Measurements from ENCODE around the gene ZSCAN2.
A peak's percentile ranks its signal among the peaks of the same experiment; 100 is the strongest.

ZSCAN2 gene

DNA sequence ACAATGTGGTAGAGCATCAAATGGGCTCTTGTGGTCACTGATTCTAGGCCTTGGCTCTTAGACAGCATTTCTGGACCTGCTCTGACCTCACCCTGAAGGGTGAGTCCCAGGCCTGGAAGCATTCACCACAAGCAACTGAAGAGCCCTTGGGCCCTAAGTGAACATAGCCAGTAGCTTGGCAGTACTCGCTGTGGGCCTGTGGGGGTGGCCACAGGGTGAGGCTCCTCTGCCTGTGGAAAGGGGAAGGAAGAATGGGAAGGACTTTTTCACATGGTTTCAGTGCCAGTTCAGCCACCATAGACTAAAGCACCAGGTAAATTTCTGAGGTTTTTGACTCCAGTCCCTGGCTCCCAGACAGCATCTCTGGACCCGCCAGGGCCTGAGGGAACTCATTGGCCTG is 5.1 kb upstream of the ZSCAN2 start:
- H3K4me3 ChIP-seq (ENCODE audit: control insufficient read depth, low read depth, low read length) = no peak overlapping the region
- TF ChIP-seq, protein P1, sequence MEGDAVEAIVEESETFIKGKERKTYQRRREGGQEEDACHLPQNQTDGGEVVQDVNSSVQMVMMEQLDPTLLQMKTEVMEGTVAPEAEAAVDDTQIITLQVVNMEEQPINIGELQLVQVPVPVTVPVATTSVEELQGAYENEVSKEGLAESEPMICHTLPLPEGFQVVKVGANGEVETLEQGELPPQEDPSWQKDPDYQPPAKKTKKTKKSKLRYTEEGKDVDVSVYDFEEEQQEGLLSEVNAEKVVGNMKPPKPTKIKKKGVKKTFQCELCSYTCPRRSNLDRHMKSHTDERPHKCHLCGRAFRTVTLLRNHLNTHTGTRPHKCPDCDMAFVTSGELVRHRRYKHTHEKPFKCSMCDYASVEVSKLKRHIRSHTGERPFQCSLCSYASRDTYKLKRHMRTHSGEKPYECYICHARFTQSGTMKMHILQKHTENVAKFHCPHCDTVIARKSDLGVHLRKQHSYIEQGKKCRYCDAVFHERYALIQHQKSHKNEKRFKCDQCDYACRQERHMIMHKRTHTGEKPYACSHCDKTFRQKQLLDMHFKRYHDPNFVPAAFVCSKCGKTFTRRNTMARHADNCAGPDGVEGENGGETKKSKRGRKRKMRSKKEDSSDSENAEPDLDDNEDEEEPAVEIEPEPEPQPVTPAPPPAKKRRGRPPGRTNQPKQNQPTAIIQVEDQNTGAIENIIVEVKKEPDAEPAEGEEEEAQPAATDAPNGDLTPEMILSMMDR (conservative IDR thresholded peaks at IDR 0.05; ENCODE audit: control insufficient read depth, insufficient read depth, low read depth, low read length) = no peak
- DNase-seq (ENCODE audit: low read depth) = no peak

DNA sequence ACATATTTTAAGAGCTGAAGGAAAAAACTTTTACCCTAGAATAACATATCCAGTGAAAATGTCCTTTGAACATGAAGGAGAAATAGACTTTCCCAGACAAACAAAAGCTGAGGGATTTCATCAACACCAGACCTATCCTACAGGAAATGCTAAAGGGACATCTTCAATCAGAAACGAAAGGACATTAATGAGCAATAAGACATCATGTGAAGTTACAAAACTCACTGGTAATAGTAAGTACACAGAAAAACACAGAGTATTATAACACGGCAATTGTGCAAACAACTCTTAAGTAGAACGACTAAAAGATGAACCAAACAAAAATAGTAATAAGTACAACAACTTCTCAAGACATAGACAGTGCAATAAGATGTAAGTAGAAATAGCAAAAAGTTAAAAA is 3.5 kb upstream of the ZSCAN2 start:
- DNase-seq (ENCODE audit: low read depth) = no peak
- TF ChIP-seq, protein P1 (conservative IDR thresholded peaks at IDR 0.05; ENCODE audit: control insufficient read depth, insufficient read depth, low read depth, low read length) = no peak
- no peak overlapping the region for H3K4me3 ChIP-seq (ENCODE audit: control insufficient read depth, low read depth, low read length)

DNA sequence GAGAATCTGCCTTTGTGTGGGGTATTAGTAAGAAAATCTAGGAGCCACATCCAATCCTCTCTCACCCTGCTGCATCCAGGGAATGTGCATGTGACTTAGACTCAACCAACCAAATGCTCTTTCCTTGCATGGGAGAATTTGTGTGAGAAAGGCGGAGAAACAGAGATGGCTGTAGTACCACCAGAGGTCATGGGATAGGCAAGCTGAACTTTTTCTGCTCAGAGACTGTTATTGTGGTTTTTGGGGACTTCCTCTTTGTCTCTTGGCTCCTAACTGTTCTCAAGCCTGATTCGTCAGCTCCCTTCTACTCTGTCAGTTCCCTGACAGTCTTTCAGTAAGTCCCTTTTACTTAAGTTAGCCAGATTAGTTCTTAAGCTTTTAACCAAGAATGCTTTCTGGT is 2.6 kb upstream of the ZSCAN2 start:
- TF ChIP-seq, protein P1 (conservative IDR thresholded peaks at IDR 0.05; ENCODE audit: control insufficient read depth, insufficient read depth, low read depth, low read length) = no peak
- H3K4me3 ChIP-seq (ENCODE audit: control insufficient read depth, low read depth, low read length) = no peak overlapping the region
- peak; percentile 32 for DNase-seq (ENCODE audit: low read depth)

- H3K4me3 ChIP-seq (ENCODE audit: control insufficient read depth, low read depth, low read length) = no peak overlapping the region
- TF ChIP-seq, protein P1 (conservative IDR thresholded peaks at IDR 0.05; ENCODE audit: control insufficient read depth, insufficient read depth, low read depth, low read length) = peak; percentile 82
- DNase-seq (ENCODE audit: low read depth) = peak; percentile 74
Measured at GRCh38 chr15:84598993-84599392, 1.8 kb upstream of the ZSCAN2 start.

DNA sequence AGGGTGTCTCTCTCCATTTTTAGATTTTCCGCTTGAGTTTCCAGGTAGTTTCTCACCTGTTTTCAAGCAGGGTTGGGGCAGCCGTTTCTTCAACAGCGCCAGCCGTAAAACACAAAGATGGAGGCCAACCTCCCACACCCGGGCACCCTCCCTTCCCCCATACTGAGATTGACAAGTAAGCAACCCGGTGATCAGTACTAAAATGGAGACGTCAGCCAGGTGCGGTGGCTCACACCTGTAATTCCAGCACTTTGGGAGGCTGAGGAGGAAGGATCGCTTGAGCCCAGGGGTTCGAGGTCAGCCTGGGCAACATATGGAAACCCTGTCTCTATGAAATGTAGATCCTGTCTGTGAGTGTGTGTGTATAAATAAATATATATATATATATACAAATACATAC is 903 bp upstream of the ZSCAN2 start:
- TF ChIP-seq, protein P1 (conservative IDR thresholded peaks at IDR 0.05; ENCODE audit: control insufficient read depth, insufficient read depth, low read depth, low read length) = no peak
- H3K4me3 ChIP-seq (ENCODE audit: control insufficient read depth, low read depth, low read length) = no peak overlapping the region
- DNase-seq (ENCODE audit: low read depth) = no peak

GRCh38 chr15:84600331-84600686 is 500 bp upstream of the ZSCAN2 start:
- TF ChIP-seq, protein P1 (conservative IDR thresholded peaks at IDR 0.05; ENCODE audit: control insufficient read depth, insufficient read depth, low read depth, low read length) = no peak
- H3K4me3 ChIP-seq (ENCODE audit: control insufficient read depth, low read depth, low read length) = peak overlapping the region; percentile 87
- peak; percentile 85 for DNase-seq (ENCODE audit: low read depth)

GRCh38 chr15:84601555-84601838 is 688 bp downstream of the ZSCAN2 start:
- H3K4me3 ChIP-seq (ENCODE audit: control insufficient read depth, low read depth, low read length) = peak overlapping the region; percentile 87
- TF ChIP-seq, protein P1 (conservative IDR thresholded peaks at IDR 0.05; ENCODE audit: control insufficient read depth, insufficient read depth, low read depth, low read length) = no peak

More at GRCh38 chr15:84601555-84601838, 688 bp downstream of the ZSCAN2 start:
- DNase-seq (ENCODE audit: low read depth) = no peak
